GM18867 (cell line): ENCODE measurements around the gene NECAB3.
"Not testable (repeated sequence)": the region's sequence is repeated elsewhere in the genome, so short reads cannot be mapped to it uniquely, and the experiment has no call there.

Source experiments
- ATAC-seq: cut with Tn5 transposase; IDR thresholded peaks from one replicate; pipeline ENCODE4 v1.9.1; 2021; ENCODE audit warnings: mild to moderate bottlenecking, moderate library complexity; ENCODE audit not compliant: unreplicated experiment

The NECAB3 gene

GRCh38 chr20:33698966-33699365 is 24.7 kb upstream of the NECAB3 start:
- ATAC-seq: not testable (repeated sequence)

- no peak for ATAC-seq
Measured at GRCh38 chr20:33697129-33697528, 22.9 kb upstream of the NECAB3 start.

DNA sequence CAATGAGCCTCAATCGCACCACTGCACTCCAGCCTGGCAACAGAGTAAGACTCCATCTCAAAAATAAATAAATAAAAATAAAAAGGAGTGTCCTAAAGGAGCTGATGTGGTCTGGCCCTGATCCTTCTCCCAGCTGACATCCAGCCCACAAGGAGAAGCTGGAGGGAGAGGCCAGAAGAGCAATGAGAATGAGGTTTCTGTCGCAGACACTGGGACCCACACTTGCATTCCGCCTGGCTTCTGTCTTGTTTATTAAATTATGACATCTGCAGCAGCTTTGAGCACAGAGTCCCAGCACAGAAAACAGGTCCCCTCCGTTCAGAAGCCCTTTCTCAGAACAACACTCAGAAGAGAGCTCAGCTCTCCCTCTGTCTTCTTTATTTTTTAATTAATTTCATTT is 22.2 kb upstream of the NECAB3 start:
- no peak for ATAC-seq

DNA sequence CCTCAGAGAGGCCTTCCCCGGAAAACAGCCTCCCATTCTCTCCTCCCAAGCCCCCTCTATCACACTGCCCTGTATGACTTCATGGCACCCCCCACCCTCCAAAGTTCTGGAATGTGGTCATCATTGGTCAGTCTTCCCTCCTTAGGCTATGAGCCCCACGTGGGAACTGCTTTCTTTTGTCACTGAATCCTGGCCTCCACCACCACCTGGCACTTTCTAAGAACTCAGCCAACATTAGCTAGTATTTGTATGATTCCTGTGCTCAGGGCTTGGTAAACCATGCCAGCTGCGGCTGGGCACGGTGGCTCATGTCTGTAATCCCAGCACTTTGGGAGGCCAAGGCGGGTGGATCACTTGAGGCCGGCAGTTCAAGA is 20.4 kb upstream of the NECAB3 start:
- ATAC-seq: no peak

- no peak for ATAC-seq
Measured at GRCh38 chr20:33693741-33694638, 19.8 kb upstream of the NECAB3 start.

DNA sequence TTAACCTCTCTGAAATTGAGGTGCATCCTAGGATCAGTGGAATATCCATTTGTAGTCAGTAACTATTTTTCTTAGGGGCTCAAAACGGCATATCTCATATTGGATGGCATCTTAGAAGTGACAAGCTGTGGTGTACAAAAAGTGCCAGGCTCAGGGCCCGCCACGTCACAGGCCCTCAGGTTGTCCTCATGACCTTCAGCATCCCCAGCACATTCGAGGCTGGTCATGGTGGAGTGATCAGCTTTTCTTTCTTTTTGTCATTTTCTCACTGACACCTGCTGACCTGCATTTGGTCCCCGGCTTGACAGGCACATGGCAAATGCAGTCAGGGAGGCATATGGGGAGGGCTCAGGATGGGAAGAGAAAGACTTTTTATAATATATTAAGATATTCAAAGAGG is 19.1 kb upstream of the NECAB3 start:
- no peak for ATAC-seq

GRCh38 chr20:33689973-33690372 is 15.7 kb upstream of the NECAB3 start:
- no peak for ATAC-seq

DNA sequence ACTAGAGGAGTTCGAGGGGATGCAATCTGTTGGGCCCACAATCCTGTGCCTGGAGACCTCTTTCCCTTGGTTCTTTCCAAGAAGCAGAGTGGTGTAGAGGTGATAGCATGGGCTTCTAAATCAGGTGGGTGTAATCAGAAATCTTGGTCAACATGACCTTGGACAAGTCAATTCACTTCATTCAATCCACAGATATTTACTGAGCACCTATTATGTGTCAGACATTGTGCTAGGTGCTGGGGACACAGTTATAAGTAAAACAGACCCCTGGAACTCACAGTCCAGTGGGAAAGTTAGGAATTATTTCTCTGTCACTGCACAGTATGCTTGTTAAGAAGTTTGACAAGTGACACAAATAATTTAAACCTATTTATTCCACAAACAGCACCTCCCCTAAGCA is 15.3 kb upstream of the NECAB3 start:
- no peak for ATAC-seq

- no peak for ATAC-seq
Measured at GRCh38 chr20:33688938-33689424, 14.8 kb upstream of the NECAB3 start.

GRCh38 chr20:33687993-33688937 is 14.0 kb upstream of the NECAB3 start:
- ATAC-seq: no peak

- no peak for ATAC-seq
Measured at GRCh38 chr20:33687370-33687915, 13.2 kb upstream of the NECAB3 start.

- ATAC-seq: no peak
Measured at GRCh38 chr20:33686984-33687366, 12.7 kb upstream of the NECAB3 start.

DNA sequence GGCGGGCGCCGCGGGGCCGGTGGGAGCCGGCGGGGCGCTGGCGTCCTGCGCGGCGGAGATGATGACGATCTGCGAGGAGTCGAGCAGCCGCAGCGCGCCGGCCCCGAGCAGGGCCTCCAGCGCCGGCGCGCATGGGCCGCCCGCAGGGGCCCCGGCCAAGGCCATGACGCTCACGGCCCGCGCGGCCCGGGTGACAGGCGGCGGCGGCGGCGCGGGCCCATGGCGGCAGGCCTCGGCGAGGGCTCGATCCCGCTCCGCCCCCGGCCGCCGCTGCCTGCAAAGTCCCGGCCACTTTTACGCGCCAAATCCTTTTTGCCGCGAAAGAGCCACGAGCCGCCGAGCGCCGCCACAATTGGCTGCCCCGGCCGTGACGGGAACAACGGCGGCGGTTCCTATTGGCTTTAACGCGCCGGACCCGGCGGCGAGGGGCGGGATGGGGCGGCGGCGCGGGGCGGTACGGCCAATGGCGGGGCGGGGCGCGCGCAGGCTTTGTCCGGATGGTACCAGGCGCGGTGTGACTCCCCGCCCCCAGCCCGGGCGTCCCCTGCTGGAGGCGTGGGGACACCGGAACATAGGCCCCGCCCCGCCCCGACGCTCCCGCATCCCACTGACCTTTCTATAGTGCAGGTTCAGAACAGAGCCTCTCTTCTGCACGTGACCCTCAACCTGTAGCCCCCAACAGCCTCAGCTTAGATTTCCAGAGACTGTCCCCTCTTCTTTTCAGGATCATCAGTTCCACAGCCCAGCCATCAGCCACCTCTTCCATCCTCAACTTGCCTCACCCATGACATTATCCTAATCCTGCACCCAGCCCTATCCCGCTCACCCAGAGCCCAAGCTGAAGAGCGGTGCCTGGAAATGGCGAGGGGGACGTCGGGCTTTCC is 12.1 kb upstream of the NECAB3 start, which contains the start of gene E2F1:
Gene E2F1, minus strand, starts transcription at position 286 of the 884 bp plus-strand sequence. Its CDS starts 121 bp downstream, at position 165.
- peak; percentile 84 for ATAC-seq

DNA sequence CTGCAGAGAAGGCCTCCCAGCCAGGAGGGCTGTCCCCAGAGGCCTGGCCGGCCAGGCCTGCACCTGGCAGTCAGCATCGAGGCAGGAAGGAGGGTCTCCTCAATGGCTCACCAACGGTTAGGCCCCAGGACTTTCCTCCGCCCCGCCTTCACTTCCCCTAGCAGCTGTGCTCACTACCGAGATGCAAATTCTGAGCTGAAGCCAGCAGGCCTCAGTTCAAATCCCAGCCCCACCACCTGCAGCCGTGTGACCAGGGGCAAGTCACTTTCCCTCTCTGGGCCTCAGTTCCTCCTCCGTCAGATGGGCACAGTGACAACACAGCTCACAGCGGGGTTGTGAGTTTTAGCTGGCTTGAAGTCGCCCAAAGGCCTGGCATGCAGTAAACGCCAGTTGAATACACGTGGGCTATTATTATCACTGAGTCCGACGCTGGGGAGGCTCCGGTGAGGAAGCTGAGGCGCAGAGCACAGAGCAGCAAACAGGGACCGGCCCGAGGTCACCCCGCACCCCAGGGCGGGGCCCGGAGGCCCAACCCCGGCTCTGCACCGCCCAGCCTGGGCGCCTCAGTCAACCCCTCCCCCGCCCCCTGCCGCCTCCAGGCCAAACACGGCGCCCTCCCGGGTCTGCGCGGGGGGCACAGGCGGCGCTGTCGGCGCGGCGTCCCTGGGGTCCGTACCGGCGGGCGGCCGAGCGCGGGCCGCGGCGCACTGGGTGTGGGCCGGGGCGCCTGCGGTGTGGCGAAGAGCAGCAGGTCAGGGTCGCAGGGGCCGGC is 11.3 kb upstream of the NECAB3 start:
- peak; percentile 38 for ATAC-seq

- no peak for ATAC-seq
Measured at GRCh38 chr20:33684533-33685327, 10.5 kb upstream of the NECAB3 start.

- no peak for ATAC-seq
Measured at GRCh38 chr20:33681728-33682353, 7.6 kb upstream of the NECAB3 start.

DNA sequence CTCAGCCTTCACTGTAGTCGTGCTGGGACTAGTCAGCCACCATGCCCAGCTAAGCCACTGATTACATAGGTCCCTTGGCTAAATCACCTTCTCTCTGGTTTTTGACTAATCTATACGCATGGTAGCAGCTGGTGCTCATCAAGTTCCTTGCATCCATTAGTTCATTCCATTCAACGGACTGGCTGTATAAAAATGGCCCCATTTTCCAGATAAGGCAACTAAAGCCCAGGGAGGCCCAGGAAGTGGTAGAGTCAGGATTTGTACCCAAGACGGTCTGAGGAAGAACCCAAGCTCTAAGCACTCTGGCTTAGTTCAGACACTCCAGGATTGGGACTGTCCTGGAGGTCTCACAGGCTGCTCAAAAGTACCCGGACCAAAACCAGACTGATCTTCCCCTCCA is 7.1 kb upstream of the NECAB3 start:
- no peak for ATAC-seq

DNA sequence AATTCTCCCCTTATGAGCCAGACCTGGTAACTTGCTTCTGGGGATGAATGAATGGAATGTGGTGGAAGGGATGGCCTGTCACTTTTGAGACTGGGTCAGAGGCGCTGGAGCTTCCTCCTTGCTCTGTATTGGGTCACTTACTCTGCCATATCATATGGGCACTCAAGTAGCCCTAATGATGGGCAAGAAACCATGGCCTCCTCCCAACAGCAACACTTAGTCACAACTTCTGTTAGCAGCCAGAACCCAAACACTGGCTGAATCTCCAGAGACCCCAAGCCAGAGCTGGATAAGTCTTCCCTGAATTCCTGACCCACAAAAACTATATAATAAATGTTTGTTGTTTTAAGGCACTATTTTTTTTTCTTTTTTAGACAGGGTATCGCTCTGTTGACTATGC is 6.5 kb upstream of the NECAB3 start:
- no peak for ATAC-seq
